Activated naive CD8-positive, alpha-beta T cell treated with anti-CD3 and anti-CD28 coated beads, Interleukin-2, amount 10 ng/mL, durations not matched to agents 7 days and 5 days (primary cell): Measurements from ENCODE around the gene GAB1. TPM values are rescaled to one million over a fixed set of nuclear protein-coding genes. Genes with fewer than 3 reads are reported as not detected.

ENCODE experiments used
- ATAC-seq: fragments of 150-1000 bp; cut with Tn5 transposase; one replicate; pipeline ENCODE4 v1.10.0; 2021; ENCODE audit warnings: low read depth, moderate library complexity
- POLR2A ChIA-PET: fragments of 350-600 bp; sonication (Branson Sonifier 250); formaldehyde crosslinking; loops from one replicate; lab custom pipeline; 2021; ENCODE audit warnings: antibody characterized with exemption; lab: Charles Lee
- DNase-seq: peaks from one replicate; pipeline ENCODE4 v3.0.0; 2021
- H3K27ac Mint-ChIP-seq: one replicate; pipeline ENCODE4 v1.8.0; 2022; ENCODE audit warnings: mild to moderate bottlenecking, mixed read lengths
- H3K27me3 Mint-ChIP-seq: one replicate; pipeline ENCODE4 v1.8.0; 2022; ENCODE audit warnings: mild to moderate bottlenecking, moderate library complexity, mixed read lengths
- H3K36me3 Mint-ChIP-seq: one replicate; pipeline ENCODE4 v1.8.0; 2021; ENCODE audit warnings: mild to moderate bottlenecking, mixed read lengths
- H3K4me1 Mint-ChIP-seq: one replicate; pipeline ENCODE4 v1.8.0; 2021; ENCODE audit warnings: mixed read lengths
- H3K4me3 Mint-ChIP-seq: one replicate; pipeline ENCODE4 v1.8.0; 2022; ENCODE audit warnings: mild to moderate bottlenecking, moderate library complexity, mixed read lengths
- H3K9me3 Mint-ChIP-seq: one replicate; pipeline ENCODE4 v1.8.0; 2021; ENCODE audit warnings: mixed read lengths
- total RNA-seq, 2 experiments: library from RNA; stranded (reverse); gene quantifications; one replicate each; pipeline ENCODE4 v1.2.3, GENCODE V29; 2021

Gene GAB1
- total RNA-seq, 2 experiments from 2014 or later = 0.62 to 0.80 TPM

- no peak for DNase-seq
- POLR2A ChIA-PET = no interaction called here
- no peak overlapping the region for H3K4me3 Mint-ChIP-seq
- peaks cover 16% of the 10 kb centered on the region for H3K4me1 Mint-ChIP-seq
- H3K27me3 Mint-ChIP-seq = peaks cover 21% of the 10 kb centered on the region
- H3K9me3 Mint-ChIP-seq = peaks cover 5% of the 10 kb centered on the region
- no peak for ATAC-seq
- H3K36me3 Mint-ChIP-seq = peaks cover 11% of the 10 kb centered on the region
- H3K27ac Mint-ChIP-seq = no peak overlapping the region
Measured at GRCh38 chr4:143356493-143356892, 19.8 kb downstream of the GAB1 start.

GRCh38 chr4:143357161-143357845 is 20.6 kb downstream of the GAB1 start:
- ATAC-seq = no peak
- no peak for DNase-seq

DNA sequence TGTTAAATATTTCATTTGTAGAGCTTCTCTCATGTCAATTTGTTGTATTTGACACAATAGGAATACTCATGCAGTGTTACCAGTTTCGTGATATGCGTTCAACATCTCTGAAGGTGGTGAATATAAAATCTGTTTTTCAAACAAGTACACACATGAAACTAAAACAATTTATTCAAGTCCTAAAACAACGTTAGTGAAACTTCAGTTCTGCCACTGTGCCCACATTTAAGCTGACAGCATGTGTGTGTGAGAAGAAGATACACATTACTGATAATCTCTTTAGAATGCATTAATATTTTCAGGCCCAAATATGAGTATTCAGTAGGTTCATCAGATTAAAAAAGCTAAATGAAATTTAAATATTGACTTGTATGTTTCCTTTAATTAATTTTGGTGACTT is 21.7 kb downstream of the GAB1 start:
- peaks cover 18% of the 10 kb centered on the region for H3K4me1 Mint-ChIP-seq
- no peak for ATAC-seq
- peaks cover 11% of the 10 kb centered on the region for H3K36me3 Mint-ChIP-seq
- DNase-seq = no peak
- H3K27me3 Mint-ChIP-seq = peaks cover 8% of the 10 kb centered on the region
- H3K27ac Mint-ChIP-seq = no peak overlapping the region
- POLR2A ChIA-PET = no interaction called here
- H3K4me3 Mint-ChIP-seq = no peak overlapping the region
- peaks cover 5% of the 10 kb centered on the region for H3K9me3 Mint-ChIP-seq

More at GRCh38 chr4:143357161-143357845, 20.6 kb downstream of the GAB1 start:
- Mint-ChIP-seq H3K9me3 (peaks cover 5% of the 10 kb centered on the region), H3K36me3 (peaks cover 11% of the 10 kb centered on the region), H3K4me1 (peaks cover 16% of the 10 kb centered on the region), H3K27ac (no peak overlapping the region), H3K4me3 (no peak overlapping the region), H3K27me3 (peaks cover 19% of the 10 kb centered on the region)
- POLR2A ChIA-PET = no interaction called here

DNA sequence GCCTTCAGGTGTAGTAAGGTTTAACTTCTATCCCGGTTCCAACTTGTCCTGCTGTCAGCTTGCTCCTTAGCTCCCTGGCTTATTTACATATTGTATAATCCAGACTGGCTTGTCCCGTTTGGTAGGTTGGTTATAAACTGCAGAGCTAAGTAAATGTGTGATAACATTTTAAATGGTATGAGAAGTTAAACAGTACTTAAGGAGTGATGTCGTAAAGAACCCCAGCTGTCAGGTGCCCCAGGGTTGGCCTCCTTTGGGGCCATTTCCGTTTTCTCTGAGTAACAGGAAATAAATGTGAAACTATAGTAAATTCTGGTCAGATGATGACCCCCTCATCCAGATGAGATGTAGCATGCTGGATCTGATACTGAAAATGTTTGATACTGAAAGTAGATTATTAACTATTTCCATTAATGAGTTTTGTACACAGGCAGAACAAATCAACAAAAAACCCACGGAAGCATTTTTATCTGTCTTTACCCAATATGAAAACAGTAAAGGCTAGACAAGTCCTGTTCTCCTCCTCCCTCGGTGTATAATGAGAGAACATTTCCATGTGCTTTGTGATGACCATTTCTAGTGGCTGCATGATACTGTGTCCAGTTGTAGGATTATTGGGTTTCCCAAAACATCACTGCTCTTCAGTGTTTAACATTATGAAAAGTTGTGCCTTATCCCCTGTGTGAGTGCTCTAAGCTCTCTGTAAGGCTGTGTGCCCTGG is 22.4 kb downstream of the GAB1 start:
- ATAC-seq = peak; percentile 90
- Mint-ChIP-seq H3K9me3 (peaks cover 5% of the 10 kb centered on the region), H3K4me3 (peak overlapping the region; percentile 74), H3K36me3 (peaks cover 11% of the 10 kb centered on the region), H3K27me3 (peaks cover 3% of the 10 kb centered on the region), H3K4me1 (peaks cover 18% of the 10 kb centered on the region), H3K27ac (peak overlapping the region; percentile 81)
- no peak for DNase-seq
- POLR2A ChIA-PET = no interaction called here

DNA sequence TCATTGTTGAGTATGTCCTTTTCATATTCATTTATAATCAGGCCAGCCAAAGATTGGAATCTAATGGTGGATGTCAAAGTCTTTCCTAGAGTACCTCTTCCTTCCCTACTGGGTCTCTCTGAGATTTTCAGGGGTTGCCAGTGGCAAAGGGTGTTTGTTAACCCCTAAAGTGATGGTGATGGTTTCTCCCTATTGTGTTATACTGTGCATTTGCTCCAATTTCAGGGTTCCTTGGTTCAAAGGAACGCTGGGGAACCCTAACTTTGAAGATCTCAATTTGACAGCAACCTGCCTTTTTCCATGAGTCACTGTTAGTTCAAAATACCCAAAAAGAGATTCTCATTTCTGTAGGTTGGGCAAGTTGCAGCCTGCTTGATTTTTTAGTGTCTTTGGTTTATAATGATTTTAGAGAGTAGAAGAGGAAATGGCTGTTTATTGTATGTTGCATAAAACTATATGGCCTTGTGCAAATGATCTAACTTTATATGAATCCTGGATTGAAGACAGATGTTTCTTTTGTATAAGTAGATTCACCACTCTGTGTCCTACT is 23.0 kb downstream of the GAB1 start:
- POLR2A ChIA-PET = no interaction called here
- DNase-seq (no peak), ATAC-seq (no peak)
- Mint-ChIP-seq H3K27ac (peak overlapping the region; percentile 81), H3K27me3 (no peaks in the 10 kb centered on the region), H3K9me3 (peaks cover 5% of the 10 kb centered on the region), H3K4me3 (peak overlapping the region; percentile 74), H3K4me1 (peaks cover 18% of the 10 kb centered on the region), H3K36me3 (peaks cover 11% of the 10 kb centered on the region)

- peaks cover 14% of the 10 kb centered on the region for H3K36me3 Mint-ChIP-seq
- POLR2A ChIA-PET = no interaction called here
- H3K27me3 Mint-ChIP-seq = no peaks in the 10 kb centered on the region
- H3K4me3 Mint-ChIP-seq = no peak overlapping the region
- DNase-seq = no peak
- H3K9me3 Mint-ChIP-seq = peaks cover 5% of the 10 kb centered on the region
- H3K27ac Mint-ChIP-seq = no peak overlapping the region
- no peak for ATAC-seq
- peaks cover 18% of the 10 kb centered on the region for H3K4me1 Mint-ChIP-seq
Measured at GRCh38 chr4:143360838-143361625, 24.4 kb downstream of the GAB1 start.

DNA sequence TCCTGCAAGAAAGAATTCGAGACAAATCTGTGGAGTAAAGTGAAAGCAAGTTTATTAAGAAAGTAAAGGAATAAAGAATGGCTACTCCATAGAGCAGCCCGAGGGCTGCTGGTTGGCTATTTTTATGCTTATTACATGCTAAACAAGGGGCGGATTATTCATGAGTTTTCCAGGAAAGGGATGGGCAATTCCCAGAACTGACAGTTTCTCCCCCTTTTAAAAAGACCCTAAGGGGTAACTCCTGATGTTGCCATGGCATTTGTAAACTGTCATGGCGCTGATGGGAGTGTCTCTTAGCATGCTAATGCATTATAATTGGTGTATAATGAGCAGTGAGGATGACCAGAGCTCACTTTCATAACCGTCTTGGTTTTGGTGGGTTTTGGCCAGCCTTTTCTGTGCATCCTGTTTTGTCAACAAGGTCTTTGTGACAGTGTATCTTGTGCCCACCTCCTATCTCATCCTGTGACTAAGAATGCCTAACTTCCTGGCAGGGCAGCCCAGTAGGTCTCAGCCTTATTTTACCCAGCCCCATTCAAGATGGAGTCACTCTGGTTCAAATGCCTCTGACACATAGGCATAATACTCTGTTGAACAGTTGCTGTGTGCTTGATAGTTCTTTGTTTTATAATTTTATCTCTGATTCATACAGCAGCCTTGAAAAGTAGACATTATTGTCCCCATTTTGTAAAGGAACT is 25.8 kb downstream of the GAB1 start:
- H3K27me3 Mint-ChIP-seq = no peaks in the 10 kb centered on the region
- POLR2A ChIA-PET = no interaction called here
- H3K4me1 Mint-ChIP-seq = peaks cover 18% of the 10 kb centered on the region
- DNase-seq = no peak
- H3K27ac Mint-ChIP-seq = no peak overlapping the region
- H3K4me3 Mint-ChIP-seq = no peak overlapping the region
- peaks cover 14% of the 10 kb centered on the region for H3K36me3 Mint-ChIP-seq
- H3K9me3 Mint-ChIP-seq = peaks cover 5% of the 10 kb centered on the region
- peak; percentile 8 for ATAC-seq

DNA sequence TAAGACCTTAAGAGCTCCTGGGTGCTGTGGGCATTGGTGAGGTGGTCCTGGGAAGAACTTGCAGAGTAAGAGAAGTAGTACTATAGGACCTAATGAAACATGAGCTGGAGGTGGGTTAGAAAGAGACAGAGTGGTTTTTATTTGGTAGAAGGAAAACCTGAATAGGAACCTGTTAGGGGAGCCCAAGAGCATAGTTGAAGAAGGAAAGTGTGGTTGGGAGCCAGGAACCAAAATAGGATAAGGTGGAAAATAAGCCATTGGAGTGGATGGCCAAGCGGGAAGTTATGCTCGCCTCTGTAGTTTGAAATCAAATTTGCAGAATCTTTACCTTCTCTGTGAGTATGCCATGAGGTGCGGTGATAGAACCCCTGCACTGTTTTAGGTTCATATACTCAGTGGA is 26.7 kb downstream of the GAB1 start:
- no peak overlapping the region for H3K4me3 Mint-ChIP-seq
- POLR2A ChIA-PET = no interaction called here
- H3K4me1 Mint-ChIP-seq = peaks cover 18% of the 10 kb centered on the region
- no peak for DNase-seq
- ATAC-seq = no peak
- H3K9me3 Mint-ChIP-seq = peaks cover 5% of the 10 kb centered on the region
- H3K27ac Mint-ChIP-seq = no peak overlapping the region
- H3K36me3 Mint-ChIP-seq = peaks cover 14% of the 10 kb centered on the region
- H3K27me3 Mint-ChIP-seq = no peaks in the 10 kb centered on the region

GRCh38 chr4:143364063-143364462 is 27.4 kb downstream of the GAB1 start:
- ATAC-seq = no peak
- DNase-seq = no peak
- no peak overlapping the region for H3K4me3 Mint-ChIP-seq
- POLR2A ChIA-PET = no interaction called here
- H3K27ac Mint-ChIP-seq = no peak overlapping the region
- peaks cover 13% of the 10 kb centered on the region for H3K4me1 Mint-ChIP-seq
- peaks cover 11% of the 10 kb centered on the region for H3K36me3 Mint-ChIP-seq
- peaks cover 5% of the 10 kb centered on the region for H3K9me3 Mint-ChIP-seq
- no peaks in the 10 kb centered on the region for H3K27me3 Mint-ChIP-seq

GRCh38 chr4:143367863-143368262 is 31.2 kb downstream of the GAB1 start:
- Mint-ChIP-seq H3K27me3 (no peaks in the 10 kb centered on the region), H3K27ac (no peak overlapping the region), H3K9me3 (peaks cover 3% of the 10 kb centered on the region), H3K4me1 (no peaks in the 10 kb centered on the region), H3K36me3 (peaks cover 3% of the 10 kb centered on the region), H3K4me3 (no peak overlapping the region)
- DNase-seq (no peak), ATAC-seq (no peak)
- POLR2A ChIA-PET = interaction anchor here (0.7 kb wide), 1 partner anchor 10 kb away, joined by 3 read pairs; no protein-coding TSS in a partner anchor

DNA sequence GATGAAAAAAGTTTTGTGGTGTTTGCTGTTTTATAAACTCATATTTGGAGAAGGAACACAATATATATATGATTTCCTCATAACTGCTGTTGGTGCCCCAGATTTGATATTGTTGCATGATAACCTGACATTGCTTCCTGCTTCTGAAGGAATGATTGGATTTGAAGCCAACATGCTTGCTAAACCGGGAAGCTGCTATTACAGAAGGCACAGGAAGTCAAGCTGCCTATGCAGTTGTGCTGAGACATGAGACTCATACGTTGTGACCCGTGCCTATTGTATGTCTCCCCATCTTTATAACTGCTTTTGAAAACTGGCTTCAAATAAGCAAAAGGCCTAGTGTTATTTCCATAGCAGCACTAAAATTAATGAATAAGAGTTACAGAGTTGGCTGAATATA is 32.9 kb downstream of the GAB1 start:
- Mint-ChIP-seq H3K9me3 (peaks cover 3% of the 10 kb centered on the region), H3K4me1 (no peaks in the 10 kb centered on the region), H3K27ac (no peak overlapping the region), H3K36me3 (peaks cover 3% of the 10 kb centered on the region), H3K27me3 (no peaks in the 10 kb centered on the region), H3K4me3 (no peak overlapping the region)
- ATAC-seq = no peak
- POLR2A ChIA-PET = no interaction called here
- DNase-seq = no peak

- DNase-seq (no peak), ATAC-seq (no peak)
- Mint-ChIP-seq H3K27ac (no peak overlapping the region), H3K36me3 (no peaks in the 10 kb centered on the region), H3K4me3 (no peak overlapping the region), H3K4me1 (no peaks in the 10 kb centered on the region), H3K9me3 (peaks cover 3% of the 10 kb centered on the region), H3K27me3 (no peaks in the 10 kb centered on the region)
- POLR2A ChIA-PET = no interaction called here
Measured at GRCh38 chr4:143372093-143372915, 35.6 kb downstream of the GAB1 start.
